ENCODE measurements around the gene RDH11.

DNA sequence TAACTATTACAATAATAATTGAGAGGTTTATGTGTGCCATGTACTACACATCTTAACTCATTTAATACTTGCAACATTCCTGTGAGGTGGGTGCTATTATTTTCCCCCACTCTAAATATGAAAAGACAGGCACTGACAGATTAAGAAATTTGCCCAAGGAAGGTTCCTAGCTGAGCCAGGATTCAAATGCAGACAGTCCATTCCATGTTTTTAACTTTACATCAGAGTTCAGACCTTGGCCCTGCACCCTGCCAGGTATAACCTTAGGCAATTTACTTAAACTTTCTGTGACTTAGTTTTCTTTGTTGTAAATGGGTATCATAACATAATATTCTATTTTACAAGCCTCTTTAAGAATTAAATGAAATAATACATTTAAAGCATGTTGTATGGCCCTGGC is 32.7 kb upstream of the RDH11 start:
- TF ChIP-seq, protein P1, sequence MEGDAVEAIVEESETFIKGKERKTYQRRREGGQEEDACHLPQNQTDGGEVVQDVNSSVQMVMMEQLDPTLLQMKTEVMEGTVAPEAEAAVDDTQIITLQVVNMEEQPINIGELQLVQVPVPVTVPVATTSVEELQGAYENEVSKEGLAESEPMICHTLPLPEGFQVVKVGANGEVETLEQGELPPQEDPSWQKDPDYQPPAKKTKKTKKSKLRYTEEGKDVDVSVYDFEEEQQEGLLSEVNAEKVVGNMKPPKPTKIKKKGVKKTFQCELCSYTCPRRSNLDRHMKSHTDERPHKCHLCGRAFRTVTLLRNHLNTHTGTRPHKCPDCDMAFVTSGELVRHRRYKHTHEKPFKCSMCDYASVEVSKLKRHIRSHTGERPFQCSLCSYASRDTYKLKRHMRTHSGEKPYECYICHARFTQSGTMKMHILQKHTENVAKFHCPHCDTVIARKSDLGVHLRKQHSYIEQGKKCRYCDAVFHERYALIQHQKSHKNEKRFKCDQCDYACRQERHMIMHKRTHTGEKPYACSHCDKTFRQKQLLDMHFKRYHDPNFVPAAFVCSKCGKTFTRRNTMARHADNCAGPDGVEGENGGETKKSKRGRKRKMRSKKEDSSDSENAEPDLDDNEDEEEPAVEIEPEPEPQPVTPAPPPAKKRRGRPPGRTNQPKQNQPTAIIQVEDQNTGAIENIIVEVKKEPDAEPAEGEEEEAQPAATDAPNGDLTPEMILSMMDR (IDR thresholded peaks at IDR 0.05; ENCODE audit: low read length): no peak
- TF ChIP-seq EZH2phosphoT487 (IDR thresholded peaks at IDR 0.05; ENCODE audit: low read length): no peak
